Omental fat pad (tissue), 4 donors: ENCODE data around the gene OGDH. TPM values are rescaled to one million over a fixed set of nuclear protein-coding genes. Genes with fewer than 3 reads are reported as not detected.

Experiments
- ATAC-seq: fragments of 150-250 bp; one replicate; pipeline ENCODE4 v1.9.1; 2016; ENCODE audit warnings: mild to moderate bottlenecking, moderate library complexity; ENCODE audit not compliant: low FRiP score
- DNase-seq: peaks from one replicate; pipeline ENCODE4 v3.0.0-alpha.2; 2019; ENCODE audit warnings: low spot score
- total RNA-seq, 4 donors: library from RNA; depleted of rRNA; stranded (reverse); fragments of >200 nt; gene quantifications; one replicate each; pipeline ENCODE4 v1.1.0, GENCODE V29; 2016
- TF ChIP-seq, protein P1 (sequence below), 3 donors: fragments of 450-650 bp; IDR thresholded peaks; one replicate each; pipeline ENCODE4 v1.5.1; 2016 to 2017; ENCODE audit warnings: antibody characterized with exemption in 3 of 3, mild to moderate bottlenecking in 3 of 3, moderate library complexity in 2 of 3

OGDH gene
- total RNA-seq, 4 donors from 2014 or later, result 75.4 to 91.0 (median 82.0) TPM

DNA sequence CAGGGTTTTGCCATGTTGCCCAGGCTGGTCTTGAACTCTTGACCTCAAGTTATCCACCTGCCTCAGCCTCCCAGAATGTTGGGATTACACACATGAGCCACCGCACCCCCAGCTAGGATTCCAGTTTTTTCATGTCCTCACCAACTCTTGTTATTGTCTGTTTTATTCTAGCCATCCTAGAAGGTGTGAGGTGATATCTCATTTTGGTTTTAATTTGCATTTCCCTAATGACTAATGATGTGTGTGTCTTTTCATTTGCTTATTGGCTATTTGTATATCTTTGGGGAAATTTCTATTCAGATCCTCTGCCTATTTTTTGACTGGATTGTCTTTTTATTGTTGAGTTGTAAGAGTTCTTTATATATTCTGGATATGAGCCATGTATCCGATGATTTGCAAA lies 83.0 kb downstream of the OGDH start:
- ATAC-seq, result no peak
- TF ChIP-seq, protein P1, sequence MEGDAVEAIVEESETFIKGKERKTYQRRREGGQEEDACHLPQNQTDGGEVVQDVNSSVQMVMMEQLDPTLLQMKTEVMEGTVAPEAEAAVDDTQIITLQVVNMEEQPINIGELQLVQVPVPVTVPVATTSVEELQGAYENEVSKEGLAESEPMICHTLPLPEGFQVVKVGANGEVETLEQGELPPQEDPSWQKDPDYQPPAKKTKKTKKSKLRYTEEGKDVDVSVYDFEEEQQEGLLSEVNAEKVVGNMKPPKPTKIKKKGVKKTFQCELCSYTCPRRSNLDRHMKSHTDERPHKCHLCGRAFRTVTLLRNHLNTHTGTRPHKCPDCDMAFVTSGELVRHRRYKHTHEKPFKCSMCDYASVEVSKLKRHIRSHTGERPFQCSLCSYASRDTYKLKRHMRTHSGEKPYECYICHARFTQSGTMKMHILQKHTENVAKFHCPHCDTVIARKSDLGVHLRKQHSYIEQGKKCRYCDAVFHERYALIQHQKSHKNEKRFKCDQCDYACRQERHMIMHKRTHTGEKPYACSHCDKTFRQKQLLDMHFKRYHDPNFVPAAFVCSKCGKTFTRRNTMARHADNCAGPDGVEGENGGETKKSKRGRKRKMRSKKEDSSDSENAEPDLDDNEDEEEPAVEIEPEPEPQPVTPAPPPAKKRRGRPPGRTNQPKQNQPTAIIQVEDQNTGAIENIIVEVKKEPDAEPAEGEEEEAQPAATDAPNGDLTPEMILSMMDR (IDR thresholded peaks at IDR 0.05), result no peak
- DNase-seq, result no peak

DNA sequence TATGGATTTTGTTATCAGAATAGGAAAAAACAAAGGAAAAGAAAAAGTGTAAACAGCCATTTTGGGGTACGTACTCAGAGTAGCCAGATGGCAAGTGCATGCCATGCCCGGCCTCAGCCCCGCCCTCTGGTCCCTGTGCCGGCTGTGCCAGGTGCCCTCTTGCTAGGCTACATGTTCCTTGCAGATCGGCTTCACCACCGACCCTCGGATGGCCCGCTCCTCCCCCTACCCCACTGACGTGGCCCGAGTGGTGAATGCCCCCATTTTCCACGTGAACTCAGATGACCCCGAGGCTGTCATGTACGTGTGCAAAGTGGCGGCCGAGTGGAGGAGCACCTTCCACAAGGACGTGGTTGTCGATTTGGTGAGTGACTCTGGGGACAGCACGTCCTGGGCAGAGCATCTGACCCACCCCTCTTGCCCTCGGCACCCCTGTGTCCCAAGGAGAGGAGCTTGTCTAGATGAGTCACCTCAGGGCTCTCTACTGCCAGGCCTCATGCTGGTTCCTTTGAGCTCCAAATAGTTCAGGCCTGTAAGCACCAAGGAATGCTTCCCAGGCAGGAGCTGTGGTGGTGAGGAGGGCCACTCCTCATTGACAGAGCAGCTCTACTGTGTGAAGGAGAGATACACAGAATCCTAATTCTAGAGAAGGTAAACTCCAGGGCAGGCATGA lies 87.3 kb downstream of the OGDH start:
- ATAC-seq, result no peak
- DNase-seq, result no peak
- TF ChIP-seq, protein P1 (IDR thresholded peaks at IDR 0.05), result no peak

DNA sequence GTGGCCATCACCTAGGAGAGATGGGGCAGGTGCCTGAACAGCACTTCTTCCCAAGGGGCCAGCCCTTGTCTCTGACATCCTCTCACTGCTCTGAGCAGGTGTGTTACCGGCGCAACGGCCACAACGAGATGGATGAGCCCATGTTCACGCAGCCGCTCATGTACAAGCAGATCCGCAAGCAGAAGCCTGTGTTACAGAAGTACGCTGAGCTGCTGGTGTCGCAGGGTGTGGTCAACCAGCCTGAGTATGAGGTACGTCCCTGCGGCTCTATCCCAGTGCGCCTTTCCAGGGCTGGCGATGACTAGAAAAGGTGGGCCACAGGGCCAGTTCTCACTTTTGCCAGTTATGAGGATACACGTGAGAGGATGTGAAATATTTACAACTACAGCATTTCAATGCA lies 87.9 kb downstream of the OGDH start:
- no peak for DNase-seq
- peak; percentile 33 for ATAC-seq
- TF ChIP-seq, protein P1 (IDR thresholded peaks at IDR 0.05), result no peak

DNA sequence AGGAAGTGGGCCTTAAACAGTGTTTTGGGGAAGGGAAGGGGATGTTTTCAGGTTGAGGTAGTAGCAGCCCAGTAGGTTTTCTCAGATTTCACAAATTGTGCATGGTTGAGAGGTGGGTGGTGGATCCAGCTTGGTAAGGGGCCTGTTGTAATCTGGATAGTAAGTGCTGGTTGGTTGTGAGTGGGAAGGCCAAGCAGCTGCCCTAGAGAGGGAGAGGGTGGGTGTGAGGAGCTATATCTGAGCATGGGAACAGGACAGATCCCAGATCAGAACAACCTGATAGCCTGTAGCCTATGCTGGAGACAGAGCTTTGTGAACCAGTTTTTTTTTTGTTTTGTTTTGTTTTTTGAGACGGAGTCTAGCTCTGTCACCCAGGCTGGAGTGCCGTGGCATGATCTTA lies 88.3 kb downstream of the OGDH start:
- DNase-seq (no peak), ATAC-seq (no peak)
- TF ChIP-seq, protein P1 (IDR thresholded peaks at IDR 0.05), result no peak

DNA sequence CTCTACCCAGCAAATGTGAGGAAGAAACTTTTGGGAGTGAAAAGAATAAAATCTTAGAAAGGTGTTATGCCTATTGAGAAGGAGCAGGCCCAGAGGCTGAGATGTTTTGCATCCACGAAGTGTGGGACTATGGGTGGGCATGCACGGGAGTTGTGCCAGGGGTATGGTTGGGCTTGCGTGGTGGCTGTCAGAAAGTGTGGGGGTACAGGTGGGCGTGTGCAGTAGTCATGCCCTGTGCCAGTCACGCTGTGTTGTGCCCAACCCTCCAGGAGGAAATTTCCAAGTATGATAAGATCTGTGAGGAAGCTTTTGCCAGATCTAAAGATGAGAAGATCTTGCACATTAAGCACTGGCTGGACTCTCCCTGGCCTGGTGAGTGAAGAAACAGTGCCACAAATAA lies 89.3 kb downstream of the OGDH start:
- TF ChIP-seq, protein P1 (IDR thresholded peaks at IDR 0.05), result no peak
- no peak for ATAC-seq
- DNase-seq, result no peak

DNA sequence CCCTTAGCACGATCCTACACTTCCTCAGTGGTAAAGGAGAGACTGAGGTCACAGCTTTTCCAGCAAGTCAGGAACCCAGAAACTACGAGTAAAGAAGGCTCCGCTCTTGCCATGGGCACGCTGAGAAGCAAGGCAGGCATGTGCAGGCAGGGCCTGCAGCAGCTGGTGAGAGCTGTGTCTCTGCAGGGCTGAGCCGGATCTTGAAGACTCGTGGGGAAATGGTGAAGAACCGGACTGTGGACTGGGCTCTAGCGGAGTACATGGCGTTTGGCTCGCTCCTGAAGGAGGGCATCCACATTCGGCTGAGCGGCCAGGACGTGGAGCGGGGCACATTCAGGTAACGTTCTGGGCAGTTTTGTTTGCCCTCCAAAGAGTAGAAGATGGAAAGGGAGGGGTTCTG lies 90.3 kb downstream of the OGDH start:
- ATAC-seq, result no peak
- no peak for DNase-seq
- TF ChIP-seq, protein P1 (IDR thresholded peaks at IDR 0.05), result no peak
